C4-2B (cell line): Measurements from ENCODE around the gene RBFOX1.

Experiments used
- ZFX ChIP-seq: fragments of 450-650 bp; IDR thresholded peaks from 2 replicates; pipeline ENCODE4 v1.6.1; 2017
- TF ChIP-seq, protein P1 (sequence below): fragments of 450-650 bp; conservative IDR thresholded peaks from 2 replicates; pipeline ENCODE4 v1.5.1; 2017; ENCODE audit warnings: mild to moderate bottlenecking

DNA sequence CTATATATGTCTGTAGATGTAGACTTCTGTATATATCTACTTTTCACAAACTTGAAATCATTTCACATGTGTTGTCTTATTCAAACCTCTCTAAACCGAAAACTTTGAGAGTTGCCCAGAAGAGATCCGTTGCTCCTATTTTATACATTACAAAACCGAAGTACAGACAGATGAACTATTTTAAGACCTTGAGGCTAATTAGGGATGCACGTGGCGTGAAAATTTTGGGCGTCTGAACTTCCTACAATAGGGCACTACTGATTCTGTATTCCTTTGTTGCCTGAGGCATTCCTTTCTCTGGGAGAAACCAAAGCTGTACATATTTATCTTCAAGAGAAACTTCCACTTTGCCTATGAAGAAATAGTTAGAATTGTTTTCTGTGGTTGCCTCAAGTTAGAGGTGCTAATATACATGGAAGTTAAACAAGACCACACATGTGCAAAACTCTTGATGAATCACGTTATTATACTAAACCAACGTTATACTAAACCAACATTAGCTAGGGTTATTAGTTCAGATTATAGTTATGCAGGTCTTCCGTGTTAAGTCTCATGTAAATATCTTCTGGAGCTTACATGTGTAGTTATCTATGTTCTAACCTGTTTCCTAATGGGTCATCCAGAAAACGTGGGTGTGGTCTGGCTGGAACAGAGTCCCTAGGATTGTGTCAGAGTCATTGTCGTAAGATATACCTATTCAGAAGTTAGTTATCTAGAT, 111.2 kb downstream of the RBFOX1 start:
- TF ChIP-seq, protein P1, sequence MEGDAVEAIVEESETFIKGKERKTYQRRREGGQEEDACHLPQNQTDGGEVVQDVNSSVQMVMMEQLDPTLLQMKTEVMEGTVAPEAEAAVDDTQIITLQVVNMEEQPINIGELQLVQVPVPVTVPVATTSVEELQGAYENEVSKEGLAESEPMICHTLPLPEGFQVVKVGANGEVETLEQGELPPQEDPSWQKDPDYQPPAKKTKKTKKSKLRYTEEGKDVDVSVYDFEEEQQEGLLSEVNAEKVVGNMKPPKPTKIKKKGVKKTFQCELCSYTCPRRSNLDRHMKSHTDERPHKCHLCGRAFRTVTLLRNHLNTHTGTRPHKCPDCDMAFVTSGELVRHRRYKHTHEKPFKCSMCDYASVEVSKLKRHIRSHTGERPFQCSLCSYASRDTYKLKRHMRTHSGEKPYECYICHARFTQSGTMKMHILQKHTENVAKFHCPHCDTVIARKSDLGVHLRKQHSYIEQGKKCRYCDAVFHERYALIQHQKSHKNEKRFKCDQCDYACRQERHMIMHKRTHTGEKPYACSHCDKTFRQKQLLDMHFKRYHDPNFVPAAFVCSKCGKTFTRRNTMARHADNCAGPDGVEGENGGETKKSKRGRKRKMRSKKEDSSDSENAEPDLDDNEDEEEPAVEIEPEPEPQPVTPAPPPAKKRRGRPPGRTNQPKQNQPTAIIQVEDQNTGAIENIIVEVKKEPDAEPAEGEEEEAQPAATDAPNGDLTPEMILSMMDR, result no peak
- no peak for TF ChIP-seq ZFX
